GM19240 (cell line): ENCODE results near the gene DISP2.

Source experiments
- DNase-seq: peaks from one replicate; pipeline ENCODE4 v3.0.0; 2011; ENCODE audit warnings: low spot score; ENCODE audit not compliant: insufficient read length

Gene DISP2

DNA sequence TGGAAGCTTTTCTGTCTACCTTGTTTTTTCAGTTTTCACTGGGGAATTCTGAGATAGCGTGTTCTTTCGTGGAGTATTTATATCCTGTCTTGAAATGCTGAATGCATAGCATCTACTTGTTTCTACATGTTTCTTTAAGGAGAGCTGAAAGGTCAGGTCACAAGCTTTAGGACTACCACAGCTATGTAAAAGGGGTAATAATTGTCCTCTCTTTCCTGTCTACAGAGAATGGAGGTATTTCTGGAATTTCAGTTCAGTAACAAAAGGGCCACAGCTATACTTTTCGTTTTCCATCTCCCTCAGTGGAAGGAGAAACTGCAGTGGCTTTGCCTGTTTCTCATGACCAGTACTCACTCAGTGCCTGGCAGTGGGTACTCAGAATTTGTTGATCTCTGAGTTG, 29.8 kb upstream of the DISP2 start:
- DNase-seq = no peak

DNA sequence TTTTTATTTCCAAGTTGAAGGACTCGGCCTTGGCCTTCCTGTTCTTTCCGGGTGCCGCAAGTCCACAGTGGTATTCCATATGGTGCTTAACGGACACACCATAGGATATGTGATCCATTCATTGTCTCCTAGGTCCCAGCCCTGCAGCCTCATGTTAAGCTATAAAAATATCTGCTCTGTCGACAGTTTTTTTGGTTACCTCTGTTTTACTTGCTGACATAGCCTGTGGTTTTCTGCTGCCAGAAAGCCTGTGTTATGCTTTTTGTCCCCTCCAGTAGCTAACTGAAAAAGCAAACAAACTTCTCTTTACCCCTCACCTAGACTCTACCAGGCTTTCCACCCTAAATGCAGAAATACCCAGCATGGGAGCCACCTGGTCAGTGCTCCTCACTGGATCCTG, 29.3 kb upstream of the DISP2 start:
- DNase-seq = no peak

DNA sequence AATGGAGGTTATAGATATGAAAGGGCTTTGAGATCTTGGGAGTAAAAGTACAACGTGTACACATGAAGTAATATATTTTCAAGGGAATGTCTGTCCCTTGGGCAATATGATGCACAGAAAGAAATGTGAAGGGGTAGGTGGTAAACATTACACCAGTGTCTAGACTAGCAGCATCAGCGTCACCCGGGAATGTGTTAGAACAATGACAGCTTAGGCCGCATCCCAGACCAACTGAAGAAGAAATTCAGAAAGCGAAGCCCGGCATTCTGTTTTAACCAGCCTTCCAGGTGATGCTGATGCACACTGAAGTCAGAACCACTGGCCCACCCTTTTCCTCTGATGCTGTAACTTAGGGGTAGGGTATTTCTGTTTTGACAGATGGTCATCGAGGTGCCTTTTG, 28.2 kb upstream of the DISP2 start:
- DNase-seq = no peak

DNA sequence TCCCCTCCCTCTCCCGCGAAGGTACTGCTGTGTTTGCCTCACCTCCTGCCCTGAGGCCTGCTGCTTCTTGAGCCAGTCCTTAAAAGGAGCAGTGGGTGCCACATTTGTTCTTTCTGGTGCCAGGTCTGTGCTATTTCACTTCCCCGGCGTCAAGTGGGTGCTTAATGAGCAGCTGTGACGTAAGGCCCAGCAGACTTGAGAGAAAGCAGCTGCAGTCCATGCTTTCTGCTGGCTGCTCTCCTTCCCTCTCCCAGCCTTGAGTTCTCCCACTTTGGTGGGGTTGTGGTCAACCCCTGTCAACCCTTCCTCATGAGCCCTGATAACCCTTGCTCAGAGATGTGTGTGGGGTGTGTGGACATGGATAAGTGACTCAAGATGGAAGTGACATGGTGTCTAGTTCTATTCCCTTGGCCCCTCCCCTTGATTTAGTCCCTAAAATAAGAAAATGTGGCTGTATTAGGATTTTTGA, 27.6 kb upstream of the DISP2 start:
- no peak for DNase-seq

- DNase-seq = no peak
Measured at GRCh38 chr15:40331026-40331425, 27.0 kb upstream of the DISP2 start.

DNA sequence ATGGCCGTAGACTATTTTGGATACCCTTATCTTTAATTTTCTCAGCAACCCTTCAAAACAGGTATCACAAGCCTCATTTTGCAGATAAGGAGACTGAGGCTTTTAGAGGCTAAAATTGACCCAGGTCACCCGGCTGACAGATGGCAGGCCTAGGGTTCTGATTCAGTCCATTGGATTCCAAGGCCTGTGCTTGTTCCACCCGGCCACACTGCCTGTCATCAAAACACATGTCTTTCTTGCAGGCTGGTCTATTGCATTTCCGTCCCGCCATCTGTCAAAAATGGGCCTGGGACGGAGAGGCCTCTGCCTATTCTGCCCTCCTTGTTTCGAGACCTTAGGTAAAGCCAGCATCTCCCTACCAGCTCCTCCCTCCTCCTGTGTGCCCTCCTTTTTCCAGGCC, 26.4 kb upstream of the DISP2 start:
- DNase-seq = no peak

- DNase-seq = no peak
Measured at GRCh38 chr15:40332113-40332781, 25.8 kb upstream of the DISP2 start.

- DNase-seq = no peak
Measured at GRCh38 chr15:40333922-40334492, 24.0 kb upstream of the DISP2 start.

- DNase-seq = no peak
Measured at GRCh38 chr15:40334541-40334940, 23.5 kb upstream of the DISP2 start.

- no peak for DNase-seq
Measured at GRCh38 chr15:40334941-40335795, 22.9 kb upstream of the DISP2 start.

DNA sequence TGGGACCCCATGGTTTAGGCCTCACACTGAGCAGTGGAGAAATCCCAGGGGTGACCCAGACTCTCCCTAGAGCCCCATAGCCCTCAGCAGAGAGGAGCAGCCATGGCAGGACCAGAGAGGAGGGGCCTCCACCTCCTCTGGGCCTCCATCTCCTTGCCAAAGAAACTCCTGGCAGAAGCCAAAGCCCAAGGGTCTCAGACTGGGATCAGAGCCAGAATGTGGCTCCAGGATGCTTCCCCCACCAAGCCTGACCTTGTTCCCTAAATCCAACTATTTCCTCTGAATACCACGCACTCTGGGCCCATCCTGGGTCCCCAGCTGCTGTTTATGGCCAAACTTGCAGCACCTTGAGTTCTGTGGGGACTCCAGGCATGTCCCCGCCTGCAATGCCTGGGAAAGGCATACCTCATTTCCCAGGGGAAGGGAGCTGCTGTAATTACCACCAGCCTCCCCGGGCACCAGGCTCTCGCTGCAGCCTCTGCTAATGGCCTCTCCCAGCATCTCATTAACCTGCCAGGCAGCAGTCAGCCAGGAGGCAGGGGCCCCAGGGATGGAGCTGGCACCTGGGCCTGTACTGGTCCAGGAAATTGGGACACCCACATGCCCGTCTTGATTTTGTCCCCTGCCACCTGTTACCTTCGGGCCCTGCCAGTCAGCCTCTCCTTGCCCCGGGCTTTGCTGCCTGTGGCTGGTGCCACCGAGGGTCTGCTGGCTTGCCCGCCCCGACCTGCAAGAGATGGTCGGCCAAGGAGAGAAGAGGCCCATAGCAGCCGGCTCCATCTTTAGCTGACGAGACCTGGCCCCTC, 21.9 kb upstream of the DISP2 start:
- no peak for DNase-seq

- DNase-seq = no peak
Measured at GRCh38 chr15:40336744-40337122, 21.3 kb upstream of the DISP2 start.

DNA sequence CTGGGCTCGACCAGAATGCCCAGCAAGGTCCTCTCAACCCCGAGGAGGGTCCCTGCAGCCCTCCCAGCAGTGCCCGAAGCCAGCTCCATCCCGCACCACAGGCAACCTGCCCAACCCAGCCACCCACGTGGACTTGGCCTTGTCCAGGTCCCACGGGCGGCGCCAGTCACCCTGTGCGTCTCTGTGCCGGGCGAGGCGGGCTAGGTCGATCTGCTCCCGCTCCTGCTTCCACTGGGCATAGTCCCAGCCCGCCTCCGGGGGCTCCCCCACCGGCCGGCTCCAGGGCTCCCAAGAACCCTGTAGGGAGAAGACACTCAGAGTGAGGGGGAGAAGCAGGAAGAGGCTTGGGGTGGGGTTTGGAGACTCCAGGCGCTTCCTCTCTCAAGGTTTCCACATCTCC, 20.4 kb upstream of the DISP2 start:
- no peak for DNase-seq

- DNase-seq = peak; percentile 85
Measured at GRCh38 chr15:40338041-40338657, 19.9 kb upstream of the DISP2 start.

GRCh38 chr15:40338921-40339620, 18.9 kb upstream of the DISP2 start:
- no peak for DNase-seq

- no peak for DNase-seq
Measured at GRCh38 chr15:40339621-40339945, 18.4 kb upstream of the DISP2 start.

GRCh38 chr15:40340038-40340739, 17.8 kb upstream of the DISP2 start:
- no peak for DNase-seq

GRCh38 chr15:40340740-40341400, 17.1 kb upstream of the DISP2 start, which contains the start of gene CCDC9B:
TSS of gene CCDC9B (minus strand) at chr15:40340939. CDS start at chr15:40340819, 120 bp downstream.
- no peak for DNase-seq
